Activated naive CD4-positive, alpha-beta T cell treated with anti-CD3 and anti-CD28 coated beads, Interleukin-2, amount 50 U/mL, for 24 hours (primary cell): ENCODE data around the gene SCGB1C1.
"Not testable (repeated sequence)": the region's sequence is repeated elsewhere in the genome, so short reads cannot be mapped to it uniquely, and the experiment has no call there.

Source experiments
- H3K27ac Mint-ChIP-seq: one replicate; pipeline ENCODE4 v1.8.0; 2021; ENCODE audit warnings: mild to moderate bottlenecking, mixed read lengths
- H3K27me3 Mint-ChIP-seq: one replicate; pipeline ENCODE4 v1.8.0; 2021; ENCODE audit warnings: mixed read lengths
- H3K36me3 Mint-ChIP-seq: one replicate; pipeline ENCODE4 v1.8.0; 2021; ENCODE audit warnings: mixed read lengths
- H3K4me1 Mint-ChIP-seq: one replicate; pipeline ENCODE4 v1.8.0; 2021; ENCODE audit warnings: mixed read lengths
- H3K4me3 Mint-ChIP-seq: one replicate; pipeline ENCODE4 v1.8.0; 2021; ENCODE audit warnings: mild to moderate bottlenecking, mixed read lengths
- H3K9me3 Mint-ChIP-seq: one replicate; pipeline ENCODE4 v1.8.0; 2021; ENCODE audit warnings: mixed read lengths

SCGB1C1 gene

DNA sequence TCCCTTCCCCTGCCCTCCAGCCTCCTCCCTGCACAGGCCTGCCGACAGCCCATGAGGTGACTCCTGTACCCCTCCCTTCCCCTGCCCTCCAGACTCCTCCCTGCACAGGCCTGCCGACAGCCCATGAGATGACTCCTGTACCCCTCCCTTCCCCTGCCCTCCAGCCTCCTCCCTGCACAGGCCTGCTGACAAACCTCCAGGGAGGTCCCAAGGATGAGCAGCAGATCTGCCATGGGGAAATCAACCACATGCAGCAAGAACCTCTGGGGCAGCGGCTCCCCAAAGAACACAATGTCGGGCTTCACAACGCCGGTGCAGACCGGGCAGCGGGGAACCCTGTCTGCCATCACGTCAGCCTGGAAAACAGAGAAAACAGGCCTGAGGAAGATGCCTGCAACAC lies 31.0 kb downstream of the SCGB1C1 start:
- peaks cover 11% of the 10 kb centered on the region for H3K36me3 Mint-ChIP-seq
- H3K4me3 Mint-ChIP-seq, result no peak overlapping the region
- no peaks in the 10 kb centered on the region for H3K27me3 Mint-ChIP-seq

DNA sequence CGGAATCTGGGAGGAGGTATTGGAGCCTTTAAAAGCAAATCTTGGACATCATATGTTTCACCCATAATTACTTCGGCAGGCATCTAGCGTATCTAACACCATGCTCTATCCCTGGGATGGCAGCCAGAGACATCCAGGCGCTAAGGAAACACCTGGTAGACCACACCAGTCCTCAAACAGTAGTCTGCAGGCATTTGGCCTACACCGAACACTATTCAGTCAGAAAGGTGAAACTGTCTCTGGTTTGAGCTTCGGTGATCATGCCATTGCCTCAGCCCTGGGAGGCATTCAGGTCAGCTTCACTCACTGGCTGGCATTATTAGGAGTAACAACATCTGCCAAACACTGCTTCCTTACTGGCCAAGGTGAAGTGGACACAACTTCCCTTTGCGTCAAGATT lies 31.5 kb downstream of the SCGB1C1 start:
- peaks cover 9% of the 10 kb centered on the region for H3K36me3 Mint-ChIP-seq
- no peak overlapping the region for H3K4me3 Mint-ChIP-seq
- H3K9me3 Mint-ChIP-seq, result no peaks in the 10 kb centered on the region
- no peaks in the 10 kb centered on the region for H3K27me3 Mint-ChIP-seq
- H3K27ac Mint-ChIP-seq, result no peak overlapping the region
- peaks cover 18% of the 10 kb centered on the region for H3K4me1 Mint-ChIP-seq

More for the DNA sequence above, 31.0 kb downstream of the SCGB1C1 start:
- H3K9me3 Mint-ChIP-seq, result no peaks in the 10 kb centered on the region
- H3K4me1 Mint-ChIP-seq, result peaks cover 18% of the 10 kb centered on the region
- H3K27ac Mint-ChIP-seq, result no peak overlapping the region

DNA sequence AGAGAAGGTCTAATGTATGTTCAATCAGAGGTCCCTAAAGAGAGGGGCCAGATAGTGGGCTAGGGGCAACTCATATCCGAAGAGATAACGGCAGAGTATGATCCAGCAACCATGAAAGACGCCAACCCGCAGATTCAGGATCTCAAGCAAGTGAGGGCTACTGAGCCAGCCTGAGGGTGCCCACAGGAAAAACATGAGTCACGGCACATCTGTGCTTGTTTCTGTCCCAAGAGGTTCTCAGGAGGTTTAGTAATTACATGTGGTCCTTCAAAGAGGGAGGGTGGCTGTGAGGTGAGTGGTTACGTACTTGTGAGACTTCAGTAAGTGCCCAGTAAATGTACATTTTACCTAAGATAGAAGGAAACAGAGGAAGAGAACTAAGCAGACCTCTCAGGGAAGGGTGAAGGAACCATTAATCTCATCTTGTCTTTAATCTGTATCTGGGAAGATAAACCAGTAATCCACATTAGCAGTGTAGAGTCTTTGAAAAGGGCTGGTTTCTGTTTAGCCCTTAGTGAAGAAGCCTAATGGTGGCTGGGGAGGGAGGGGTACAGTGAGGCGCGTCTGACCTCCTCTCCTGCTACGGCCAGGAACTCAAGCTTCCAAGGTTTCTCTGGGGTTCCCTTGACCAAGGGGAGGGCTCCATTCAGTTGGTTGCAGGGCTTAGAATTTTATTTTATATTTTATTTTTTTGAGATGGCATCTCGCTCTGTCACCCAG lies 33.0 kb downstream of the SCGB1C1 start:
- H3K4me3 Mint-ChIP-seq, result no peak overlapping the region
- no peaks in the 10 kb centered on the region for H3K27me3 Mint-ChIP-seq
- H3K9me3 Mint-ChIP-seq, result no peaks in the 10 kb centered on the region
- peaks cover 10% of the 10 kb centered on the region for H3K36me3 Mint-ChIP-seq
- no peak overlapping the region for H3K27ac Mint-ChIP-seq
- H3K4me1 Mint-ChIP-seq, result peaks cover 18% of the 10 kb centered on the region

DNA sequence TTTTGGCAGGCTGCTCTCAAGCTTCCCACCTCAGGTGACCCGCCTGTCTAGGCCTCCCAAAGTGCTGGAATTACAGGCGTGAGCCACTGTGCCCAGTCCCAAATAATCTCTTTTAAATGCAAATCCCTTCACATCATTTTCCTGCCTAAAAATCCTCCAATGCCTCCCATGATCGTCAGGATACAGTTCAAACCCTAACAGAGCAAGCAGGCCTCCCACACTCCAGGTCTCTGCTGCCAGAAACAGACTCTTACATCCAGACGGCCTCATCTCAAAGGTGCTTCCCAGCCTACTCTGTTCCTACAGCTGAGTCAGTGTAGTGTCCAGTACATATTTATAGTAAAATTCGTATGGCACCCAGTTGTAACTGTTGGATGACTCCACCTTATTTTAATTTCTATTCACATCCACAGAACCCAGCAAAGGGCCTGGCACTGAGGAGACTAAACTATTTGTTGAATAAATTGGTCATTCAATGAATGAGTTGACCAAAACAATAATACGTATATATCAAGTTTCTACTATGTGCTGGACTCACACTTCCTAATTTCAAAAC lies 35.0 kb downstream of the SCGB1C1 start:
- H3K9me3 Mint-ChIP-seq, result no peaks in the 10 kb centered on the region
- no peak overlapping the region for H3K4me3 Mint-ChIP-seq
- no peak overlapping the region for H3K27ac Mint-ChIP-seq
- H3K36me3 Mint-ChIP-seq, result peaks cover 10% of the 10 kb centered on the region
- peaks cover 18% of the 10 kb centered on the region for H3K4me1 Mint-ChIP-seq
- H3K27me3 Mint-ChIP-seq, result no peaks in the 10 kb centered on the region

DNA sequence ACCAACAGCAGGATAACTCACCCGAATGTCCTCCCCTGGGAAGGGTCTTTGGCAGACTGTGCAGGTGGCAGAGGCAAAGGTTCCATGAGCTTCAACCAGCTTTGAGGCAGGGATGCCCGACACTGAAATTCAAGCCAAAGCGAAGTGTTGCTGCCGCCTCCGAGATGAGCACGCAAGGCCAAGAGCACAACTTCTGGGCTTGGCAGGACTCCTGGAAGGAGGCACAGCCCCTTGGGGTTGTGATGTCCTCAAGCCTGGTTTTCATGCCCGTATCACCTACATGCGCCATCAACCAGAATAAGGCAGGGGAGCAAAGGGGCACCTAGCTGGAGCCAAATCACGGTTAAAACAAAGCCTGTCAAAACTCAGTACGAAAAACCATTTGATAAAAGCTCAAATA lies 37.6 kb downstream of the SCGB1C1 start:
- H3K27ac Mint-ChIP-seq, result no peak overlapping the region
- no peaks in the 10 kb centered on the region for H3K27me3 Mint-ChIP-seq
- peaks cover 23% of the 10 kb centered on the region for H3K4me1 Mint-ChIP-seq
- peaks cover 7% of the 10 kb centered on the region for H3K36me3 Mint-ChIP-seq
- H3K4me3 Mint-ChIP-seq, result no peak overlapping the region
- H3K9me3 Mint-ChIP-seq, result no peaks in the 10 kb centered on the region

- peaks cover 5% of the 10 kb centered on the region for H3K36me3 Mint-ChIP-seq
- H3K9me3 Mint-ChIP-seq, result no peaks in the 10 kb centered on the region
- H3K27ac Mint-ChIP-seq, result peak overlapping the region; percentile 55
- H3K27me3 Mint-ChIP-seq, result no peaks in the 10 kb centered on the region
- no peak overlapping the region for H3K4me3 Mint-ChIP-seq
- peaks cover 23% of the 10 kb centered on the region for H3K4me1 Mint-ChIP-seq
These were observed 40.1 kb downstream of the SCGB1C1 start for GRCh38 chr11:232783-233565.

GRCh38 chr11:235180-235579 lies 42.3 kb downstream of the SCGB1C1 start:
- Mint-ChIP-seq H3K27ac (peak overlapping the region; percentile 96), H3K4me1 (peaks cover 33% of the 10 kb centered on the region), H3K9me3 (no peaks in the 10 kb centered on the region), H3K36me3 (peaks cover 5% of the 10 kb centered on the region), H3K4me3 (peak overlapping the region; percentile 84), H3K27me3 (no peaks in the 10 kb centered on the region)

DNA sequence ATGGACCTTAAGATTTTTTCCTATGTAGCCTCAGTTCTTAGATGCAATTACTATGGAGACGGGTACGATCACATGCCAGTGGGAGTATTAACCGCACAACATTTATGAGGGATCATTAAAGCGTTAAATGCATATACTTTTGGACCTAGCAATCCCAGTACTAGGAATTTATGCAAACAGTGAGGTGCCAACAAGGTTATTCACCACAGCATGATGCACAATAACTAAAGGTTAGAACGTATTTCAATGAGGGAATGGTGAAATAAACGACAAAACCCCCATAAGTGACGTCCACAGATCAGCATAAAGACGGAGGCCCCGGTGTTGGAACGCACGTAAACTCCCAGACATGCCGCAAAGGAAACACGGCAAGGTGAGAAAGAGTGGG lies 42.7 kb downstream of the SCGB1C1 start:
- no peaks in the 10 kb centered on the region for H3K27me3 Mint-ChIP-seq
- H3K4me1 Mint-ChIP-seq, result peaks cover 37% of the 10 kb centered on the region
- peak overlapping the region; percentile 84 for H3K4me3 Mint-ChIP-seq
- peaks cover 5% of the 10 kb centered on the region for H3K36me3 Mint-ChIP-seq
- peak overlapping the region; percentile 96 for H3K27ac Mint-ChIP-seq
- no peaks in the 10 kb centered on the region for H3K9me3 Mint-ChIP-seq

- H3K27ac Mint-ChIP-seq, result peak within 1 kb of the TSS; percentile 99
- peak within 1 kb of the TSS; percentile 97 for H3K4me3 Mint-ChIP-seq
- H3K27me3 Mint-ChIP-seq, result no peaks in the 10 kb centered on the region
- H3K9me3 Mint-ChIP-seq, result no peaks in the 10 kb centered on the region
- peaks cover 38% of the 10 kb centered on the region for H3K4me1 Mint-ChIP-seq
- H3K36me3 Mint-ChIP-seq, result peaks cover 7% of the 10 kb centered on the region
These were observed 43.3 kb downstream of the SCGB1C1 start, which contains the start of gene SIRT3 for GRCh38 chr11:235997-236773. SIRT3 (minus strand) TSS chr11:236342; CDS start chr11:236328, 14 bp downstream.

DNA sequence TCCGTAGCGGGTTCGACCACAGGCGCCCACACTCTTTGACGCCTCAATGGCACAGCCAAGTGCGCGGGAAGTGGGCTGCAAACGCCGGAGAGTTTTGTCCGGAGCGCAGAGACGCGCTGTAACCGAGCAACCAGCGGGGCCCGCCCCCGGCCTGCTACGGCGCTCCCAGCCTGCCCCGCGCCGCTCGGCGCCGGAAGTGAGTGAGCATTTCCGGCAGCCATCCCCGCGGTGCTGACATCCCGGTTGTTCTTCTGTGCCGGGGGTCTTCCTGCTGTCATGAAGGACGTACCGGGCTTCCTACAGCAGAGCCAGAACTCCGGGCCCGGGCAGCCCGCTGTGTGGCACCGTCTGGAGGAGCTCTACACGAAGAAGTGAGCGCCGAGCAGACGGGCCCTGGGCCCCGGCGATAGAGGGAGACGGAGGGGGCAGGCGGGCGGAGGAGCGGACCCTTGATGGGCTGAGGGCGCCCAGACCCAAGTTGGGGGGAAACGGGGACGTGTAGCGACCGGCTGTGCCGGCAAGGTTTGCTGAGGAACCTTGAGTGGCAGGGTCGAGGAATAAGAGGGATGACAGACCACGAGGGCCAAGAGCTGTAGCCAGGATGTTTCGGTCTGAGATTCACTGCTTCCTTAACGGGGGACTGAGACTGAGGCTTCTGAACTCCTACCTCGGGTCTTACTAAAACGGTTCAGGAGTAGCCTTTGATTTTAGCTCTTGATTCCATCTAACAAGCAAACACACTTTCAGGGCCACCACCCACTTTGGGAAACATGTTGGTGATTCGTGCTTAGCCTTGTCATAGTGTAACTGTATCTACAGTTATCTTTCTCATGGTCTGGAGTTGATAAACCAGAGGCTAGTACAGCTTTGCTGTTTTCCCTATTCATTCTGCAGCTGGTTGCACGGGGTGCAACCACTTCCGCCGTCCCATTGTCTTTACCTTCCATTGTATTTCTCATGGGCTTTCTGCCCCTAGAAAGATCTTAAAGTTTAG lies 44.2 kb downstream of the SCGB1C1 start, which contains the start of gene PSMD13:
Gene PSMD13, plus strand, starts transcription at position 203 of the 994 bp plus-strand sequence. Its CDS starts 74 bp downstream, at position 277.
- Mint-ChIP-seq H3K36me3 (peaks cover 13% of the 10 kb centered on the region), H3K27ac (peak within 1 kb of the TSS; percentile 99), H3K4me1 (peaks cover 47% of the 10 kb centered on the region), H3K27me3 (no peaks in the 10 kb centered on the region), H3K4me3 (peak within 1 kb of the TSS; percentile 97), H3K9me3 (no peaks in the 10 kb centered on the region)

DNA sequence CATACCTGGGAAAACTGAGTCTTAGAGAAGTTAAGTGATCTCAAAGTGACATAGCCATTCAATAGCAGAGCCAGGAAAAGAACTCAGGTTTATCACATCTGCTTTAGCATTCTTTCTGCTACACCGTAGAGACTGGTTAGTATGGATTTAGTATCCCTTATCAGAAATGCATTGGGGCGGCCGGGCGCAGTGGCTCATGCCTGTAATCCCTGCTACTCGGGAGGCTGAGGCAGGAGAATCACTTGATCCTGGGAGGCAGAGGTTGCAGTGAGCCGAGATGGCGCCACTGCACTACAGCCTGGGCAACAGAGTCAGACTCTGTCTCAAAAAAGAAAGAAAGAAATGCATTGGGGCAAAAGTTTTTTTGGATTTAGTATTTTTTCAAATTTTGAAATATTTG lies 45.5 kb downstream of the SCGB1C1 start:
- H3K27ac Mint-ChIP-seq, result peak overlapping the region; percentile 99
- not testable (repeated sequence) for H3K9me3 Mint-ChIP-seq, H3K27me3 Mint-ChIP-seq
- peak overlapping the region; percentile 97 for H3K4me3 Mint-ChIP-seq
- peaks cover 56% of the 10 kb centered on the region for H3K4me1 Mint-ChIP-seq
- H3K36me3 Mint-ChIP-seq, result peaks cover 15% of the 10 kb centered on the region

DNA sequence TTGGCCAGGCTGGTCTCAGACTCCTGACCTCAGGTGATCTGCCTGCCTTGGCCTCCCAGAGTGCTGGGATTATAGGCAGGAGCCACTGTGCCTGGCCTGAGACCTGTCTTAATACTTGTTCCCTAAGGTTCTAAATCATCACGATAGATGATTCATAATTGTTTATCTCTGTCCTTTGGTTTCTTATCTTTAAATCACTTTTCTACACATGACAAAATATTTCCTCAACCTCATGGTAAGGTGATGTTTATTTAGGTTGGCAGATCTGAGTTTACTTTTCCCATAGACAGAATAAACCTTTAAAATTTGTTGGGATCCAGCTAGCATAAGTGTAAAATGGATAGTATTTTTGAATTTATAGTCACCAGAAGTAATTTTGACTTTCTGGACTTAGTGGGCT lies 47.4 kb downstream of the SCGB1C1 start:
- H3K4me1 Mint-ChIP-seq, result peaks cover 59% of the 10 kb centered on the region
- peaks cover 19% of the 10 kb centered on the region for H3K36me3 Mint-ChIP-seq
- no peaks in the 10 kb centered on the region for H3K27me3 Mint-ChIP-seq
- H3K9me3 Mint-ChIP-seq, result no peaks in the 10 kb centered on the region
- H3K27ac Mint-ChIP-seq, result peak overlapping the region; percentile 47
- H3K4me3 Mint-ChIP-seq, result peak overlapping the region; percentile 45

- no peaks in the 10 kb centered on the region for H3K27me3 Mint-ChIP-seq
- peak overlapping the region; percentile 92 for H3K27ac Mint-ChIP-seq
- peaks cover 54% of the 10 kb centered on the region for H3K4me1 Mint-ChIP-seq
- peak overlapping the region; percentile 1 for H3K4me3 Mint-ChIP-seq
- no peaks in the 10 kb centered on the region for H3K9me3 Mint-ChIP-seq
- peaks cover 23% of the 10 kb centered on the region for H3K36me3 Mint-ChIP-seq
These were observed 48.8 kb downstream of the SCGB1C1 start for GRCh38 chr11:241634-242033.
